H1 (cell line): Measurements from ENCODE around the gene CENPP. TPM values are rescaled to one million over a fixed set of nuclear protein-coding genes. Genes with fewer than 3 reads are reported as not detected.

Experiments
- CTCF ChIA-PET: fragments of 300-600 bp; sonication (Branson Sonifier 250); formaldehyde crosslinking; loops from one replicate; lab custom pipeline; 2021; ENCODE audit not compliant: partially characterized antibody; lab: Charles Lee
- POLR2A ChIA-PET: fragments of 300-600 bp; sonication (Branson Sonifier 250); formaldehyde crosslinking; loops from one replicate; lab custom pipeline; 2021; ENCODE audit warnings: inconsistent platforms; ENCODE audit not compliant: partially characterized antibody; lab: Charles Lee
- DNase-seq, 2 experiments: peaks; one replicate each; pipeline versions ENCODE4 v3.0.0 to v3.0.0-alpha.2; 2010 to 2022; ENCODE audit warnings: low spot score in 2 of 2, low read depth in 1 of 2, mixed read lengths in 1 of 2
- FAIRE-seq: peaks from 2 replicates; lab custom pipeline; 2011; peaks lifted over from hg19 to GRCh38; lab: Jason Lieb, UNC
- H2AFZ ChIP-seq: 2 replicates; pipeline ENCODE4 v1.8.1; 2012; ENCODE audit warnings: low read length, inconsistent platforms
- H2AK5ac ChIP-seq: 2 replicates; pipeline ENCODE4 v1.6.1; 2013; ENCODE audit warnings: low read depth, low read length
- H2BK120ac ChIP-seq: replicated peaks from 2 replicates; pipeline ENCODE3; 2013; ENCODE audit warnings: low read depth, low read length, inconsistent platforms
- H2BK12ac ChIP-seq: 2 replicates; pipeline ENCODE4 v1.6.1; 2013; ENCODE audit warnings: low read depth, low read length
- H2BK15ac ChIP-seq: 2 replicates; pipeline ENCODE4 v1.6.1; 2013; ENCODE audit warnings: low read length
- H2BK20ac ChIP-seq: 2 replicates; pipeline ENCODE4 v1.6.1; 2013; ENCODE audit warnings: low read length
- H2BK5ac ChIP-seq: 2 replicates; pipeline ENCODE4 v1.6.1; 2013; ENCODE audit warnings: low read depth, low read length
- H3K14ac ChIP-seq: 2 replicates; pipeline ENCODE4 v1.6.1; 2013; ENCODE audit warnings: inconsistent platforms; ENCODE audit not compliant: insufficient read length
- H3K18ac ChIP-seq: 2 replicates; pipeline ENCODE4 v1.6.1; 2013; ENCODE audit warnings: low read length; ENCODE audit errors: extremely low read depth
- H3K23ac ChIP-seq: 2 replicates; pipeline ENCODE4 v1.6.1; 2013; ENCODE audit warnings: inconsistent platforms; ENCODE audit not compliant: insufficient read length
- H3K23me2 ChIP-seq: 2 replicates; pipeline ENCODE4 v1.6.1; 2013; ENCODE audit warnings: low read depth, low read length
- H3K27ac ChIP-seq: 2 replicates; pipeline ENCODE4 v1.6.1; 2011; ENCODE audit warnings: low read depth, low read length, inconsistent platforms
- H3K27me3 ChIP-seq, 4 experiments: replicated peaks in 1 of 4; 1 replicate in 1 of 4; 2 replicates in 3 of 4; pipeline versions ENCODE4 v1.6.1 to v1.8.1; 2011 to 2013; ENCODE audit warnings: low read length in 3 of 4, mild to moderate bottlenecking in 3 of 4, inconsistent platforms in 2 of 4, mixed read lengths in 2 of 4, moderate library complexity in 1 of 4; ENCODE audit not compliant: control insufficient read depth in 3 of 4, insufficient read depth in 3 of 4; ENCODE audit errors: extremely low read depth in 1 of 4
- H3K36me3 ChIP-seq, 4 experiments: 2 replicates each; pipeline versions ENCODE4 v1.6.1 to v1.8.1; 2011 to 2013; ENCODE audit warnings: mild to moderate bottlenecking in 4 of 4, low read length in 3 of 4, moderate library complexity in 2 of 4, control low read depth in 1 of 4, inconsistent platforms in 1 of 4; ENCODE audit not compliant: insufficient read depth in 4 of 4, control insufficient read depth in 2 of 4
- H3K4ac ChIP-seq: replicated peaks from 2 replicates; pipeline ENCODE3; 2013; ENCODE audit warnings: low read length, low read depth, mixed read lengths, inconsistent platforms; ENCODE audit not compliant: insufficient read length
- H3K4me1 ChIP-seq, 4 experiments: replicated peaks in 1 of 4; 1 replicate in 1 of 4; 2 replicates in 3 of 4; pipeline versions ENCODE4 v1.6.1 to v1.8.1; 2011 to 2013; ENCODE audit warnings: low read length in 3 of 4, inconsistent platforms in 2 of 4, mixed read lengths in 1 of 4; ENCODE audit not compliant: insufficient read depth in 4 of 4, control insufficient read depth in 3 of 4
- H3K4me2 ChIP-seq, 2 experiments: 2 replicates each; pipeline versions ENCODE4 v1.6.1 to v1.8.1; 2011 to 2013; ENCODE audit warnings: low read depth in 2 of 2, low read length in 2 of 2, control low read depth in 1 of 2, inconsistent platforms in 1 of 2, mild to moderate bottlenecking in 1 of 2; ENCODE audit not compliant: insufficient read depth in 1 of 2
- H3K4me3 ChIP-seq, 4 experiments: fragments of 200-600, 300-600 bp in 1 of 4; sonication (generic), shearing (Covaris generic), sonication (Bioruptor Twin) in 1 of 4; 2 replicates each; pipeline versions ENCODE4 v1.5.1 to v1.8.1; 2011 to 2016; ENCODE audit warnings: low read length in 4 of 4, low read depth in 3 of 4, control low read depth in 2 of 4, inconsistent platforms in 2 of 4, mild to moderate bottlenecking in 2 of 4, mixed read lengths in 1 of 4, moderate library complexity in 1 of 4; ENCODE audit not compliant: insufficient read depth in 2 of 4; ENCODE audit errors: extremely low read depth in 1 of 4
- H3K56ac ChIP-seq: replicated peaks from 2 replicates; pipeline ENCODE3; 2013; ENCODE audit warnings: low read depth, mild to moderate bottlenecking, mixed read lengths, low read length, inconsistent platforms; ENCODE audit not compliant: insufficient read length
- H3K79me1 ChIP-seq: 2 replicates; pipeline ENCODE4 v1.6.1; 2013; ENCODE audit warnings: low read depth, low read length, control low read depth
- H3K79me2 ChIP-seq, 2 experiments: 2 replicates each; pipeline versions ENCODE4 v1.6.1 to v1.8.1; 2012 to 2013; ENCODE audit warnings: low read length in 2 of 2, mild to moderate bottlenecking in 2 of 2, inconsistent platforms in 1 of 2; ENCODE audit not compliant: insufficient read depth in 2 of 2, control insufficient read depth in 1 of 2
- H3K9ac ChIP-seq, 4 experiments: replicated peaks in 1 of 4; 1 replicate in 1 of 4; 2 replicates in 3 of 4; pipeline versions ENCODE4 v1.6.1 to v1.8.1; 2011 to 2013; ENCODE audit warnings: low read depth in 3 of 4, low read length in 3 of 4, control low read depth in 2 of 4, mild to moderate bottlenecking in 2 of 4, moderate library complexity in 2 of 4, inconsistent platforms in 1 of 4; ENCODE audit errors: extremely low read depth in 1 of 4
- H3K9me3 ChIP-seq, 2 experiments: 2 replicates each; pipeline versions ENCODE4 v1.6.1 to v1.8.1; 2012 to 2013; ENCODE audit warnings: mild to moderate bottlenecking in 2 of 2, moderate library complexity in 2 of 2, control low read depth in 1 of 2, inconsistent platforms in 1 of 2, low read depth in 1 of 2, low read length in 1 of 2, mixed read lengths in 1 of 2; ENCODE audit not compliant: insufficient read depth in 2 of 2
- H4K20me1 ChIP-seq, 2 experiments: replicated peaks in 1 of 2; 2 replicates each; pipeline versions ENCODE3 to v1.8.1; 2011 to 2013; ENCODE audit warnings: inconsistent platforms in 2 of 2, low read length in 2 of 2, mild to moderate bottlenecking in 1 of 2; ENCODE audit not compliant: insufficient read depth in 2 of 2, control insufficient read depth in 1 of 2
- H4K5ac ChIP-seq: 2 replicates; pipeline ENCODE4 v1.6.1; 2013; ENCODE audit warnings: low read length, low read depth, mixed read lengths, inconsistent platforms; ENCODE audit not compliant: insufficient read length
- H4K8ac ChIP-seq: 2 replicates; pipeline ENCODE4 v1.8.0; 2013; ENCODE audit warnings: mild to moderate bottlenecking, moderate library complexity, low read length, inconsistent platforms; ENCODE audit not compliant: insufficient read depth; ENCODE audit errors: extremely low read depth
- H4K91ac ChIP-seq: replicated peaks from 2 replicates; pipeline ENCODE3; 2013; ENCODE audit warnings: low read length, mixed read lengths, inconsistent platforms; ENCODE audit not compliant: insufficient read length
- CTBP2 ChIP-seq: IDR thresholded peaks from 2 replicates; pipeline ENCODE4 v1.7.0; 2011; ENCODE audit warnings: borderline replicate concordance, mild to moderate bottlenecking, moderate library complexity, mixed read lengths, low read length; ENCODE audit not compliant: insufficient read depth, insufficient read length
- JUN ChIP-seq: IDR thresholded peaks from 2 replicates; pipeline ENCODE4 v1.6.1; 2011; ENCODE audit warnings: low read depth, mild to moderate bottlenecking, improper control_type of control experiment, low read length
- NRF1 ChIP-seq: IDR thresholded peaks from 2 replicates; pipeline ENCODE4 v1.6.1; 2011; ENCODE audit warnings: mild to moderate bottlenecking, low read depth, low read length, improper control_type of control experiment
- SP2 ChIP-seq: IDR thresholded peaks from 2 replicates; pipeline ENCODE4 v1.6.1; 2012; ENCODE audit warnings: mild to moderate bottlenecking, low read length, inconsistent platforms
- TAF7 ChIP-seq: optimal IDR thresholded peaks from 2 replicates; pipeline ENCODE3; 2011; ENCODE audit warnings: low read depth, mild to moderate bottlenecking, inconsistent platforms, low read length, moderate library complexity, borderline replicate concordance
- WGBS, 2 experiments: shearing (Covaris generic) in 1 of 2; methylation state at CpG; one replicate each; pipeline versions ENCODE4 v1.1.6 to v1.1.7; 2013 to 2015; ENCODE audit warnings: low lambda C conversion rate in 2 of 2, mixed read lengths in 2 of 2, inconsistent platforms in 1 of 2, low coverage in 1 of 2, missing lambda C conversion rate in 1 of 2; ENCODE audit not compliant: insufficient replicate concordance in 2 of 2, insufficient coverage in 1 of 2, insufficient read length in 1 of 2; ENCODE audit errors: extremely low coverage in 1 of 2, missing lambda C conversion rate in 1 of 2; 5-methylcytosine and 5-hydroxymethylcytosine counted together
- polyA plus RNA-seq, 7 experiments: library from polyadenylated mRNA; depleted of rRNA in 3 of 7; stranded (reverse) in 5 of 7; unstranded in 2 of 7; fragments of >200 nt in 5 of 7; fragments of 200-250 nt in 2 of 7; gene quantifications; 1 replicate in 5 of 7; 2 replicates in 1 of 7; 4 replicates in 1 of 7; pipeline versions ENCODE4 v1.2.1 to v1.2.3, GENCODE V29; 2011 to 2013; ENCODE audit warnings: missing spikeins in 2 of 7, mixed read lengths in 2 of 7
- total RNA-seq: library from RNA; stranded (reverse); fragmentation: NEBNext Ultra II Directional; extraction: Animal tissue kit (Norgen Biotek cat#: 25700); gene quantifications from 2 replicates; pipeline ENCODE4 v1.2.1, GENCODE V29; 2021

Gene CENPP
- total and polyA plus RNA-seq, 2 of the 8 experiments (the other 6 are each of a cell fraction or from before 2014, with no cell fraction given) = 2.7 to 10.8 TPM

- H3K9ac ChIP-seq = no peak overlapping the region
- no peak overlapping the region for H3K4me3 ChIP-seq
- H3K14ac ChIP-seq = no peak overlapping the region
- no peak overlapping the region for H3K18ac ChIP-seq
- no peak overlapping the region for H2BK12ac ChIP-seq
- H3K79me1 ChIP-seq = no peaks in the 10 kb centered on the region
- H4K8ac ChIP-seq = no peak overlapping the region
- TF ChIP-seq JUN = no peak
- TF ChIP-seq NRF1 = no peak
- no peak for TF ChIP-seq TAF7
- no peak for TF ChIP-seq SP2
- no peak for TF ChIP-seq CTBP2
- H3K23ac ChIP-seq = no peak overlapping the region
- H3K27me3 ChIP-seq = no peaks in the 10 kb centered on the region
- H2BK5ac ChIP-seq = no peak overlapping the region
- H3K4ac ChIP-seq = no peak overlapping the region
- no peak overlapping the region for H2BK120ac ChIP-seq
- H4K20me1 ChIP-seq = no peaks in the 10 kb centered on the region
- POLR2A ChIA-PET = interaction anchor here (0.9 to 1.0 kb wide), 2 partner anchors 11 to 55 kb away, joined by 3 to 4 read pairs; partner anchors contain the start of gene CENPP
- H2AK5ac ChIP-seq = no peak overlapping the region
- H3K79me2 ChIP-seq = no peaks in the 10 kb centered on the region
- CTCF ChIA-PET = interaction anchor here (1.2 kb wide), 1 partner anchor 21 kb away, joined by 3 read pairs; no protein-coding TSS in a partner anchor
- no peak overlapping the region for H3K27ac ChIP-seq
- no peak overlapping the region for H4K5ac ChIP-seq
- H3K36me3 ChIP-seq = no peaks in the 10 kb centered on the region
- no peak overlapping the region for H2BK20ac ChIP-seq
- FAIRE-seq (no peak), DNase-seq (no peak)
- no peaks in the 10 kb centered on the region for H3K23me2 ChIP-seq
- H3K4me2 ChIP-seq = no peak overlapping the region
- no peak overlapping the region for H4K91ac ChIP-seq
- H2BK15ac ChIP-seq = no peak overlapping the region
- H2AFZ ChIP-seq = no peak overlapping the region
- H3K56ac ChIP-seq = no peak overlapping the region
- 88% methylated on average over 2 of the region's 2 CpGs; no CpG with 5 or more reads in 1 of the 2 experiments for WGBS, 2 experiments
- H3K4me1 ChIP-seq = peaks cover 0 to 8% (median 3%) of the 10 kb centered on the region in 4 experiments; a peak in 3 of 7 replicates
- H3K9me3 ChIP-seq = no peaks in the 10 kb centered on the region
Observed at GRCh38 chr9:92380603-92381002, 54.9 kb downstream of the CENPP start.
